ENCODE results near the gene SEL1L3. TPM values are rescaled to one million over a fixed set of nuclear protein-coding genes. Genes with fewer than 3 reads are reported as not detected.

SEL1L3 gene
- total and polyA plus RNA-seq, 9 of the 15 experiments (the other 6 are each of a cell fraction or from before 2014, with no cell fraction given), result 10.0 to 44.3 (median 21.6) TPM

DNA sequence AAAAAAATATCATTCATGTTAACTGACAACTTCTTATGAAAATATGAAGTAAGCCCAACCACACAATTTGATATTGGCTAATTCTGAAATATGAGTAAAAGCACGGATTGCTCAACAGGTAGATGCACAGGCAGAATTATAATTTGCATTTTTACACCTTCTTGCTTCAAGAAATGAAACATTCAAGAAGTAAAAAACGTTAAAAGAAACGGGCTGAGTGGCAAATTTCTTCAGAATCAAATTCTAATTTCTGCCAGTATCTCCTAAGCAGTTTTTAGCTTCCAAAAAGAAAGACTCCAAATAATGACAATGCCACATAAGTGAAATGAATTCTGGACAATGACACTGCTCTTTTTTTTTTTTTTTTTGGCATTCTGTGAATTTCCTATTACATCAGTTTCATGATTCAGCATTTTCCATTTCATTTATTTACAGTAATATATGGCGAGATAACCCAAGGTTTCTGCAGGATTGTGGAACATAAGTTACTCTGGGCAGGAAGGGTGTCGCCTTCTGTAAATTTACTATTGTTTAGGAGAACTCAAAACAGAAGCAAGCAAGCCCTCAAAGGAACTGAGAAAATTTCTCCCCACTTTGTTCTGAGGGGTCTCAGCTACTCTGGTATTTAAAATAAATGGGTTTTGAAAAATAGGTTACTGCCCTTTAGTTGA lies 1.4 kb downstream of the SEL1L3 start (continued):
- TF ChIP-seq, protein P1, sequence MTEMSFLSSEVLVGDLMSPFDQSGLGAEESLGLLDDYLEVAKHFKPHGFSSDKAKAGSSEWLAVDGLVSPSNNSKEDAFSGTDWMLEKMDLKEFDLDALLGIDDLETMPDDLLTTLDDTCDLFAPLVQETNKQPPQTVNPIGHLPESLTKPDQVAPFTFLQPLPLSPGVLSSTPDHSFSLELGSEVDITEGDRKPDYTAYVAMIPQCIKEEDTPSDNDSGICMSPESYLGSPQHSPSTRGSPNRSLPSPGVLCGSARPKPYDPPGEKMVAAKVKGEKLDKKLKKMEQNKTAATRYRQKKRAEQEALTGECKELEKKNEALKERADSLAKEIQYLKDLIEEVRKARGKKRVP (CRISPR knock-in tag; IDR thresholded peaks at IDR 0.05), result peak; percentile 72
- TF ChIP-seq, protein P2, sequence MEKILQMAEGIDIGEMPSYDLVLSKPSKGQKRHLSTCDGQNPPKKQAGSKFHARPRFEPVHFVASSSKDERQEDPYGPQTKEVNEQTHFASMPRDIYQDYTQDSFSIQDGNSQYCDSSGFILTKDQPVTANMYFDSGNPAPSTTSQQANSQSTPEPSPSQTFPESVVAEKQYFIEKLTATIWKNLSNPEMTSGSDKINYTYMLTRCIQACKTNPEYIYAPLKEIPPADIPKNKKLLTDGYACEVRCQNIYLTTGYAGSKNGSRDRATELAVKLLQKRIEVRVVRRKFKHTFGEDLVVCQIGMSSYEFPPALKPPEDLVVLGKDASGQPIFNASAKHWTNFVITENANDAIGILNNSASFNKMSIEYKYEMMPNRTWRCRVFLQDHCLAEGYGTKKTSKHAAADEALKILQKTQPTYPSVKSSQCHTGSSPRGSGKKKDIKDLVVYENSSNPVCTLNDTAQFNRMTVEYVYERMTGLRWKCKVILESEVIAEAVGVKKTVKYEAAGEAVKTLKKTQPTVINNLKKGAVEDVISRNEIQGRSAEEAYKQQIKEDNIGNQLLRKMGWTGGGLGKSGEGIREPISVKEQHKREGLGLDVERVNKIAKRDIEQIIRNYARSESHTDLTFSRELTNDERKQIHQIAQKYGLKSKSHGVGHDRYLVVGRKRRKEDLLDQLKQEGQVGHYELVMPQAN (IDR thresholded peaks at IDR 0.05; ENCODE audit: borderline replicate concordance), result no peak; the same call in 1 of the 2 replicates
- TF ChIP-seq NFIC (IDR thresholded peaks at IDR 0.05) (peak; percentile 8; the same call in 1 of the 2 replicates), KDM4B (IDR thresholded peaks at IDR 0.05; ENCODE audit: borderline replicate concordance in 2 of 2, low read depth in 1 of 2) (no peak), PCBP2 (IDR thresholded peaks at IDR 0.05; ENCODE audit: low read depth, low read length, poor library complexity, severe bottlenecking) (no peak), HDAC1 (IDR thresholded peaks at IDR 0.05) (no peak), CREB3 (tag; conservative IDR thresholded peaks at IDR 0.05; ENCODE audit: low read depth) (no peak), ZHX1 (conservative IDR thresholded peaks at IDR 0.05; ENCODE audit: low read length) (no peak), SETDB1 (IDR thresholded peaks at IDR 0.05; ENCODE audit: low read length) (no peak), ZKSCAN3 (CRISPR knock-in tag; IDR thresholded peaks at IDR 0.05) (no peak), ZNF124 (CRISPR knock-in tag; IDR thresholded peaks at IDR 0.05) (no peak), JUN (IDR thresholded peaks at IDR 0.05; ENCODE audit: borderline replicate concordance, low read depth, low read length) (peak; percentile 64; the same call in 1 of the 2 replicates), JUN (CRISPR knock-in tag; IDR thresholded peaks at IDR 0.05; ENCODE audit: borderline replicate concordance) (no peak), NCOA4 (IDR thresholded peaks at IDR 0.05; ENCODE audit: partially characterized antibody) (no peak)
- TF ChIP-seq, protein P3, sequence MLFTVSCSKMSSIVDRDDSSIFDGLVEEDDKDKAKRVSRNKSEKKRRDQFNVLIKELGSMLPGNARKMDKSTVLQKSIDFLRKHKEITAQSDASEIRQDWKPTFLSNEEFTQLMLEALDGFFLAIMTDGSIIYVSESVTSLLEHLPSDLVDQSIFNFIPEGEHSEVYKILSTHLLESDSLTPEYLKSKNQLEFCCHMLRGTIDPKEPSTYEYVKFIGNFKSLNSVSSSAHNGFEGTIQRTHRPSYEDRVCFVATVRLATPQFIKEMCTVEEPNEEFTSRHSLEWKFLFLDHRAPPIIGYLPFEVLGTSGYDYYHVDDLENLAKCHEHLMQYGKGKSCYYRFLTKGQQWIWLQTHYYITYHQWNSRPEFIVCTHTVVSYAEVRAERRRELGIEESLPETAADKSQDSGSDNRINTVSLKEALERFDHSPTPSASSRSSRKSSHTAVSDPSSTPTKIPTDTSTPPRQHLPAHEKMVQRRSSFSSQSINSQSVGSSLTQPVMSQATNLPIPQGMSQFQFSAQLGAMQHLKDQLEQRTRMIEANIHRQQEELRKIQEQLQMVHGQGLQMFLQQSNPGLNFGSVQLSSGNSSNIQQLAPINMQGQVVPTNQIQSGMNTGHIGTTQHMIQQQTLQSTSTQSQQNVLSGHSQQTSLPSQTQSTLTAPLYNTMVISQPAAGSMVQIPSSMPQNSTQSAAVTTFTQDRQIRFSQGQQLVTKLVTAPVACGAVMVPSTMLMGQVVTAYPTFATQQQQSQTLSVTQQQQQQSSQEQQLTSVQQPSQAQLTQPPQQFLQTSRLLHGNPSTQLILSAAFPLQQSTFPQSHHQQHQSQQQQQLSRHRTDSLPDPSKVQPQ (CRISPR knock-in tag; IDR thresholded peaks at IDR 0.05; ENCODE audit: borderline replicate concordance), result no peak
- TF ChIP-seq, protein P4, sequence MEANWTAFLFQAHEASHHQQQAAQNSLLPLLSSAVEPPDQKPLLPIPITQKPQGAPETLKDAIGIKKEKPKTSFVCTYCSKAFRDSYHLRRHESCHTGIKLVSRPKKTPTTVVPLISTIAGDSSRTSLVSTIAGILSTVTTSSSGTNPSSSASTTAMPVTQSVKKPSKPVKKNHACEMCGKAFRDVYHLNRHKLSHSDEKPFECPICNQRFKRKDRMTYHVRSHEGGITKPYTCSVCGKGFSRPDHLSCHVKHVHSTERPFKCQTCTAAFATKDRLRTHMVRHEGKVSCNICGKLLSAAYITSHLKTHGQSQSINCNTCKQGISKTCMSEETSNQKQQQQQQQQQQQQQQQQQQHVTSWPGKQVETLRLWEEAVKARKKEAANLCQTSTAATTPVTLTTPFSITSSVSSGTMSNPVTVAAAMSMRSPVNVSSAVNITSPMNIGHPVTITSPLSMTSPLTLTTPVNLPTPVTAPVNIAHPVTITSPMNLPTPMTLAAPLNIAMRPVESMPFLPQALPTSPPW (CRISPR knock-in tag; IDR thresholded peaks at IDR 0.05), result 0 out of 2 replicates have a peak, but pooled peaks have one; percentile 24
